ENCODE results near the gene BCDIN3D. TPM values are rescaled to one million over a fixed set of nuclear protein-coding genes. Genes with fewer than 3 reads are reported as not detected.

Gene BCDIN3D
- total RNA-seq, 1 donor from 2014 or later, result 8.5 TPM

DNA sequence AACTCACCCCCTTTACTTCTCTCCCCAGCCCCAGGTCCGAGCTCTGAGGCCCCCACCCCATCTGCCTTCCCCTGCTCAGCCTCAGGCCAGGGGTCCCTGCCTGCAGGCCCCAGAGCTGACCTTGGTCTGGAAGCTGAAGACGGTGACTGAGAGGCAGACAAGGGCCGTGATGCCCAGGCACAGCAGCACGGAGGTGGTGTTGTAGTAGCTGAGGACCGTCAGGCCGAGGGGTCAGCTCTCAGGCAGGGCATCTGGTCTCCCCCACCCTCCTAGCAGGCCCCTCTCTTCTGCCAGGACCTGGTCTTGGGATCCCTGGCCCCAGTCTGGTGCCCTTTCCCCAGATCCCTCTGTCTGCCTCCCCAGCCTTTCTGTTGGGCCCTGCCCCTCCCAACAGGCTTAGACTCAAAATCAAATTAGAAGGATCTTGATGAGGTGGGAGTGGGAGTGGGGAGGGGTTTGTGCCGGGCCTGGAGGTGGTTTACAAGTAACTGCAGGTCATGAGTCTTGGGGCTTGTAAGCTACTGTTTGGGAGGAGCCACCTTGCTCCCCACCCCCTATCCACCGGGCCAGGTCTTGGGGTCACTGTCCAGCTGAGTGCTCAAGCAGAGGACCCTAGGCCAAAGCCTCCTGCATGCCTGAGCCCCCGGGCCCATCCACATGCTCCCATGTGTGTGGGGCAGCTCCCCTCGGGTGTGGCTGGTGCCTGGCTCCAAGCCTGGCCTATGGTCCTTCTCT is 46.6 kb upstream of the BCDIN3D start:
- no peak overlapping the region for H3K4me3 Mint-ChIP-seq
- no peak for DNase-seq (ENCODE audit: extremely low spot score, unreplicated experiment)
- H3K36me3 Mint-ChIP-seq, result no peaks in the 10 kb centered on the region
- no peak overlapping the region for H3K27ac Mint-ChIP-seq
- TF ChIP-seq, protein P1, sequence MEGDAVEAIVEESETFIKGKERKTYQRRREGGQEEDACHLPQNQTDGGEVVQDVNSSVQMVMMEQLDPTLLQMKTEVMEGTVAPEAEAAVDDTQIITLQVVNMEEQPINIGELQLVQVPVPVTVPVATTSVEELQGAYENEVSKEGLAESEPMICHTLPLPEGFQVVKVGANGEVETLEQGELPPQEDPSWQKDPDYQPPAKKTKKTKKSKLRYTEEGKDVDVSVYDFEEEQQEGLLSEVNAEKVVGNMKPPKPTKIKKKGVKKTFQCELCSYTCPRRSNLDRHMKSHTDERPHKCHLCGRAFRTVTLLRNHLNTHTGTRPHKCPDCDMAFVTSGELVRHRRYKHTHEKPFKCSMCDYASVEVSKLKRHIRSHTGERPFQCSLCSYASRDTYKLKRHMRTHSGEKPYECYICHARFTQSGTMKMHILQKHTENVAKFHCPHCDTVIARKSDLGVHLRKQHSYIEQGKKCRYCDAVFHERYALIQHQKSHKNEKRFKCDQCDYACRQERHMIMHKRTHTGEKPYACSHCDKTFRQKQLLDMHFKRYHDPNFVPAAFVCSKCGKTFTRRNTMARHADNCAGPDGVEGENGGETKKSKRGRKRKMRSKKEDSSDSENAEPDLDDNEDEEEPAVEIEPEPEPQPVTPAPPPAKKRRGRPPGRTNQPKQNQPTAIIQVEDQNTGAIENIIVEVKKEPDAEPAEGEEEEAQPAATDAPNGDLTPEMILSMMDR (conservative IDR thresholded peaks at IDR 0.05), result no peak
- H3K9me3 Mint-ChIP-seq, result no peaks in the 10 kb centered on the region
- peaks cover 18% of the 10 kb centered on the region for H3K27me3 Mint-ChIP-seq
- peaks cover 23% of the 10 kb centered on the region for H3K4me1 Mint-ChIP-seq (ENCODE audit: unreplicated experiment)

DNA sequence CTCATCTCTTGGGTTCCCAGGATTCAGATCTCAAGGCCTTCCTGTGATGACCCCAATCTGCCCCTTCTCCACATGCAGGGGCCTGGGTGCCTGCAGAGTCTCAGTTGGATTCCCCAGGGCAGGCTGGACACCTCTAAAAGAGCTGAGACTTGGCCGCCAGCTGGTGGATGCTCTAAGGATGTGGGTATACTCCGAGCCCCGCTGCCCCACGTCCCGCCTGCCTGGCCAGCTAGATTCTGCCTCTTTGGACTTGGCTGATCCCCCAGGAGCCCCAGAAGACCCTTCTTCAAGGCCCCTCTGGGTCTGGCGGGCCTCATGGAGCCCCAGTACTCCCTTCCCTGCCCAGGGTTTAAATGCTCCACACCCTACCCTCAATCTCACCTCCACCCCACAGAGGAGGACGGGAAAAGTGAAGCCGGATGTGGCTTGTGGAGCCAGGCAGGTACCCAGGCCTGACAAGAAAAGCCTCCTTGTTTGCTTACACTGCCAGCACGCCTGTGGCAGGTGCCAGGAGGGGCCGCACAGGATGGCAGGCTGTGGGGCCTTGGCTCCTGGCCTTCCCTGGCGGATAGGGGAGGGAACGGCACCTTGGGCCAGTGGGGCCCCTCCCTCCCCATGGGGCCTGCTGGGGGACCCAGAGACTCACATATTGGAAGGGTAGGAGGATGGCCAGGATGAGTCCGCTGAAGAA is 45.7 kb upstream of the BCDIN3D start:
- Mint-ChIP-seq H3K4me3 (no peak overlapping the region), H3K4me1 (ENCODE audit: unreplicated experiment) (peaks cover 25% of the 10 kb centered on the region), H3K27ac (no peak overlapping the region), H3K27me3 (peaks cover 22% of the 10 kb centered on the region), H3K36me3 (no peaks in the 10 kb centered on the region), H3K9me3 (no peaks in the 10 kb centered on the region)
- no peak for DNase-seq (ENCODE audit: extremely low spot score, unreplicated experiment)
- TF ChIP-seq, protein P1 (conservative IDR thresholded peaks at IDR 0.05), result no peak

DNA sequence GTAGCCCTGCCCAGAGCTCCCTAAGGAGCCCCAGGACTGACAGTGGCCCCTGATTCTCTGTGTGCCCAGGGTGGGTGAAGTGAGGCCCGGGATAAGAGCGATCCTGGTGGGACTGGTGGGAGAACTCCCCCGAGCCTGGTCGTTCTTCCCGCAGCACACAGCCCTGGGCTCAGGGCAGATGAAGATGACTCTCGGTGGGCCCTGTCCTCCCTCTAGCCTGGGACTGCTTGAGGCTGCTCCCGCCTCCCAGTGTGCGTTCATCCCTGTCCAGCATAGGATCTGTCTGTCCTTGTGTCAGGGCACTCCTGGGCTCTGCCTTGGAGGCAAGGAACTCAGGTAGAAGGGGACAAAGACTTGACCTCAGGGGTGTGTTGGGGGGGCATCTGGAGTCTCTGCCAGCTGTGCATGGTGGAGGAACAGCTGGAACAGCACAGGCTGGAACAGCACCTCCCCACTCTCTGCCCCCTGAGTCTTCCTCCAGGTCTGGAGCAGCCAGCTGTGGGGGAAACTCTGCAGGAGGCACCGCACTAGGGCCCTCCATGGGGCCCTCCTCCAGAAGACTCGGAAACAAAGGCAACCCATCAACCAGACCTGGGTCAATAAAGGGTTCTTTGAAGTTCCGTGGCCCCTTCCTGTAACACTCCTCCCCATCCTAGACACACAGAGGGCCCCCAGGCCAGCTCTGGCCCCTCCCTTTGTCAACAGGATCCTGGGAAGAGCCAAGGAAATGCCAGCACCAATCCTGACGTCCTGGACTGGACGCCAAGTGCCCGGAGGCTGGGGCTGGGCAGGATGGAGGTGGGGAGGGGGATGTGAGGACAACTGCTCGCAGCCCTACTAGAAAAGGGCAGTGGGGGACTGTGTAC is 44.9 kb upstream of the BCDIN3D start:
- H3K4me3 Mint-ChIP-seq, result no peak overlapping the region
- H3K27ac Mint-ChIP-seq, result no peak overlapping the region
- peaks cover 27% of the 10 kb centered on the region for H3K4me1 Mint-ChIP-seq (ENCODE audit: unreplicated experiment)
- H3K27me3 Mint-ChIP-seq, result peaks cover 24% of the 10 kb centered on the region
- H3K36me3 Mint-ChIP-seq, result no peaks in the 10 kb centered on the region
- TF ChIP-seq, protein P1 (conservative IDR thresholded peaks at IDR 0.05), result no peak
- DNase-seq (ENCODE audit: extremely low spot score, unreplicated experiment), result no peak
- H3K9me3 Mint-ChIP-seq, result no peaks in the 10 kb centered on the region

DNA sequence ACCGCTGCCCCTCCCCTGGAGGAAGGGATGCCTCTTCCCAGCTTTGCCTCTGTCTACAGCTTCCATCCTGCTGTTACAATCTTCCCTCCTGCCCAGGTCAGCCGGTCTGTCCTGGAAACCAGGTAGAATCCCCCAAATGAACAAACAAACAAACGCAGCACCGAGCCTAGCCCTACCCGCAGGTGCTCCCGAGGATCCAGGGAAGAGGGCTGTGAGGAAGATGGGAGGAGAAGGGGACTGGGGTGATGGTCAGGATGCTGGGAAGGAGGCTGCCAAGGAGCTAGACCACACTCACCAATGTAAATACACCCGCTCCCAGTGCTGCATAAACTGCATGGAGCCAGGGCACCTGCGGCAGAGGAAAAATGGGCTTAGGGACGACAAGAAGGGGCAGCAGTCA is 44.2 kb upstream of the BCDIN3D start:
- Mint-ChIP-seq H3K4me1 (ENCODE audit: unreplicated experiment) (peaks cover 28% of the 10 kb centered on the region), H3K27ac (no peak overlapping the region), H3K27me3 (peaks cover 18% of the 10 kb centered on the region), H3K9me3 (no peaks in the 10 kb centered on the region), H3K4me3 (no peak overlapping the region), H3K36me3 (no peaks in the 10 kb centered on the region)
- DNase-seq (ENCODE audit: extremely low spot score, unreplicated experiment), result no peak
- TF ChIP-seq, protein P1 (conservative IDR thresholded peaks at IDR 0.05), result no peak

DNA sequence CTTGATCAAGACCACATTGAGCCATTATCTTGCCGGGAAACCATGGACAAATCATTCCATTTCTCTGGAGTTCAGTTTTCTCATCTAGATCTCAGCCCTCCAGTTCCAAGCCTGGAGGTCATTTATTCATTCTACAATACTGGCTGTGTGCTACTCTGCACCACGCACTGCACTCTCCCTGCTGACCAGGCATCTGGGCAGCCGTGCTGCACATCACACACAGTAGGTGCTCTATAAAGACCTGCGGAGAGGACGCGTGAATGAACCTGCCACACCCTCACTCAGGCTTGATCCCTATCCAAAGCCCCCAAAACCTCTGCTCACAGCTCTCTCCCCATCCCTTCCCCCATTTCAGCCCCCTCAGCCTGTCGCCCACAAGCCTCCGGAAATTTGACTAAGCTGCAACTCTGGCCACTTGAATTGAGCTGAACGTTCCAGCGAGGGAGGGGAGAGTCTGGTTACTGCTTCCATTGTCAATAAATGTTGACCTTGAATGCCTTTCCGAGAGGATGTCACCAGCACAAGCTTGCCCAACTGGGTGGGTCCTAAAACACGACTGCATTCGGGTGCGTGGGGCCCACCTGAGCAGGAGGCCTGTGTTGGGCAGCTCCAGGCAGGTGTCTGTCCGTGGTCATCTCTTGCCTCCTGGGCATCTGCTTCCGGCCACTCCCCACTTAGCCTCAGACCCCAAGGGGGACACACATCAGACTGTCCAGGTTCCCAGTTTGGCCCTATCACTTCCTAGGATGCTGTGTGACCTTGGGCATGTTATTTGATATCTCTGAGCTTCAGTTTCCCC is 43.0 kb upstream of the BCDIN3D start:
- no peak for DNase-seq (ENCODE audit: extremely low spot score, unreplicated experiment)
- Mint-ChIP-seq H3K27ac (no peak overlapping the region), H3K4me3 (no peak overlapping the region), H3K9me3 (no peaks in the 10 kb centered on the region), H3K36me3 (no peaks in the 10 kb centered on the region), H3K27me3 (peaks cover 16% of the 10 kb centered on the region), H3K4me1 (ENCODE audit: unreplicated experiment) (peaks cover 28% of the 10 kb centered on the region)
- TF ChIP-seq, protein P1 (conservative IDR thresholded peaks at IDR 0.05), result no peak

Data from type B pancreatic cell (in vitro differentiated cells).